Measurements from ENCODE around the gene RGS7. TPM values are rescaled to one million over a fixed set of nuclear protein-coding genes. Genes with fewer than 3 reads are reported as not detected.

The RGS7 gene
- polyA plus RNA-seq, 1 donor (not counting 4 experiments of a cell fraction or from before 2014, with no cell fraction given), result not detected

GRCh38 chr1:241086686-241087085 is 270.3 kb downstream of the RGS7 start:
- TF ChIP-seq EZH2 (IDR thresholded peaks at IDR 0.05; ENCODE audit: low read length) (no peak), CTCF (optimal IDR thresholded peaks at IDR 0.05 in 1 of 3, IDR thresholded peaks at IDR 0.05 in 1 of 3, conservative IDR thresholded peaks at IDR 0.05 in 1 of 3; ENCODE audit: extremely low read depth in 1 of 3, insufficient read depth in 2 of 3, low read length in 3 of 3) (no peak)
- dilution Hi-C loops (cut with MboI; ENCODE audit: extremely low pct_ligation_motif_present, low sequenced_read_pairs), result no loop called here
- no peak for FAIRE-seq
- no peaks in the 10 kb centered on the region for H3K4me1 ChIP-seq (ENCODE audit: control insufficient read depth, extremely low read depth, insufficient read depth, low read length)
- H3K27me3 ChIP-seq (ENCODE audit: control insufficient read depth, extremely low read depth, insufficient read depth, low read length), result no peaks in the 10 kb centered on the region
- no peak overlapping the region for H3K9ac ChIP-seq (ENCODE audit: control insufficient read depth, extremely low read depth, insufficient read depth, low read length)
- H3K4me3 ChIP-seq (ENCODE audit: control insufficient read depth in 2 of 3, extremely low read depth in 1 of 3, insufficient read depth in 2 of 3, low read depth in 1 of 3, low read length in 3 of 3), result no peak overlapping the region
- H3K9me3 ChIP-seq (ENCODE audit: control insufficient read depth, low read depth, low read length), result no peaks in the 10 kb centered on the region
- no peak overlapping the region for H3K27ac ChIP-seq (ENCODE audit: control insufficient read depth, insufficient read depth, low read length)
- no peak for DNase-seq (ENCODE audit: low read depth, low spot score)
- no peaks in the 10 kb centered on the region for H3K79me2 ChIP-seq (ENCODE audit: control insufficient read depth, insufficient read depth, low read length)
- no peaks in the 10 kb centered on the region for H4K20me1 ChIP-seq (ENCODE audit: control insufficient read depth, extremely low read depth, insufficient read depth, low read length)
- no peak overlapping the region for H3K4me2 ChIP-seq (ENCODE audit: control insufficient read depth, extremely low read depth, insufficient read depth, low read depth, low read length)
- no peaks in the 10 kb centered on the region for H3K36me3 ChIP-seq (ENCODE audit: control insufficient read depth in 2 of 2, extremely low read depth in 1 of 2, insufficient read depth in 2 of 2, low read length in 2 of 2)
- no peak overlapping the region for H2AFZ ChIP-seq (ENCODE audit: control insufficient read depth, low read length)
- H3K9me1 ChIP-seq (ENCODE audit: control insufficient read depth, extremely low read depth, insufficient read depth, low read length), result no peaks in the 10 kb centered on the region

- DNase-seq (ENCODE audit: low read depth, low spot score), result no peak
- TF ChIP-seq CTCF (optimal IDR thresholded peaks at IDR 0.05 in 1 of 3, IDR thresholded peaks at IDR 0.05 in 1 of 3, conservative IDR thresholded peaks at IDR 0.05 in 1 of 3; ENCODE audit: extremely low read depth in 1 of 3, insufficient read depth in 2 of 3, low read length in 3 of 3), result no peak
- TF ChIP-seq EZH2 (IDR thresholded peaks at IDR 0.05; ENCODE audit: low read length), result no peak
- Histone ChIP-seq H3K9ac (ENCODE audit: control insufficient read depth, extremely low read depth, insufficient read depth, low read length) (no peak overlapping the region), H3K36me3 (ENCODE audit: control insufficient read depth in 2 of 2, extremely low read depth in 1 of 2, insufficient read depth in 2 of 2, low read length in 2 of 2) (no peaks in the 10 kb centered on the region), H3K27me3 (ENCODE audit: control insufficient read depth, extremely low read depth, insufficient read depth, low read length) (no peaks in the 10 kb centered on the region), H2AFZ (ENCODE audit: control insufficient read depth, low read length) (no peak overlapping the region), H3K4me2 (ENCODE audit: control insufficient read depth, extremely low read depth, insufficient read depth, low read depth, low read length) (no peak overlapping the region), H3K9me3 (ENCODE audit: control insufficient read depth, low read depth, low read length) (no peaks in the 10 kb centered on the region), H3K9me1 (ENCODE audit: control insufficient read depth, extremely low read depth, insufficient read depth, low read length) (no peaks in the 10 kb centered on the region), H4K20me1 (ENCODE audit: control insufficient read depth, extremely low read depth, insufficient read depth, low read length) (no peaks in the 10 kb centered on the region), H3K27ac (ENCODE audit: control insufficient read depth, insufficient read depth, low read length) (no peak overlapping the region), H3K4me1 (ENCODE audit: control insufficient read depth, extremely low read depth, insufficient read depth, low read length) (no peaks in the 10 kb centered on the region), H3K79me2 (ENCODE audit: control insufficient read depth, insufficient read depth, low read length) (no peaks in the 10 kb centered on the region), H3K4me3 (ENCODE audit: control insufficient read depth in 2 of 3, extremely low read depth in 1 of 3, insufficient read depth in 2 of 3, low read depth in 1 of 3, low read length in 3 of 3) (no peak overlapping the region)
- dilution Hi-C loops (cut with MboI; ENCODE audit: extremely low pct_ligation_motif_present, low sequenced_read_pairs), result no loop called here
- no peak for FAIRE-seq
These were observed 273.7 kb downstream of the RGS7 start for GRCh38 chr1:241083285-241083684.

Measured in keratinocyte (primary cell).